Activated CD8-positive, alpha-beta memory T cell treated with anti-CD3 and anti-CD28 coated beads for 1 hour (primary cell): ENCODE results near the gene GRK5.
"Not testable (repeated sequence)": the region's sequence is repeated elsewhere in the genome, so short reads cannot be mapped to it uniquely, and the experiment has no call there.

ENCODE experiments used
- DNase-seq, 2 donors: peaks; one replicate each; pipeline ENCODE4 v3.0.0-alpha.2; 2020; ENCODE audit warnings: low read depth in 1 of 2; ENCODE audit errors: extremely low read depth in 1 of 2

GRK5 gene

GRCh38 chr10:119450606-119451299 is 243.4 kb downstream of the GRK5 start:
- DNase-seq = no peak

- DNase-seq = no peak
These were observed 244.0 kb downstream of the GRK5 start for GRCh38 chr10:119451300-119451896.

- no peak for DNase-seq
These were observed 245.0 kb downstream of the GRK5 start for GRCh38 chr10:119452396-119452795.

- no peak for DNase-seq
These were observed 245.9 kb downstream of the GRK5 start for GRCh38 chr10:119453313-119453712.

- DNase-seq = no peak
These were observed 246.9 kb downstream of the GRK5 start for GRCh38 chr10:119454316-119454715.

GRCh38 chr10:119454990-119455389 is 247.6 kb downstream of the GRK5 start:
- DNase-seq = no peak

- DNase-seq = no peak
These were observed 248.5 kb downstream of the GRK5 start for GRCh38 chr10:119455609-119456434.

GRCh38 chr10:119456435-119456810 is 249.1 kb downstream of the GRK5 start:
- DNase-seq = no peak

GRCh38 chr10:119457966-119458766 is 250.8 kb downstream of the GRK5 start:
- DNase-seq = no peak

GRCh38 chr10:119459681-119460340 is 252.4 kb downstream of the GRK5 start:
- no peak for DNase-seq

GRCh38 chr10:119460369-119461195 is 253.2 kb downstream of the GRK5 start:
- no peak for DNase-seq

- no peak for DNase-seq
These were observed 254.0 kb downstream of the GRK5 start for GRCh38 chr10:119461380-119461779.

- DNase-seq = no peak
These were observed 254.6 kb downstream of the GRK5 start for GRCh38 chr10:119461923-119462322.

GRCh38 chr10:119462773-119463172 is 255.4 kb downstream of the GRK5 start:
- DNase-seq = no peak

GRCh38 chr10:119463195-119463594 is 255.8 kb downstream of the GRK5 start:
- DNase-seq = not testable (repeated sequence)

- no peak for DNase-seq
These were observed 257.7 kb downstream of the GRK5 start for GRCh38 chr10:119465085-119465484.

- DNase-seq = no peak
These were observed 258.7 kb downstream of the GRK5 start for GRCh38 chr10:119466076-119466475.

- no peak for DNase-seq
These were observed 259.3 kb downstream of the GRK5 start for GRCh38 chr10:119466655-119467054.

GRCh38 chr10:119468542-119469324 is 261.4 kb downstream of the GRK5 start:
- no peak for DNase-seq
